ENCODE data around the gene CLSTN2.

Gene CLSTN2

DNA sequence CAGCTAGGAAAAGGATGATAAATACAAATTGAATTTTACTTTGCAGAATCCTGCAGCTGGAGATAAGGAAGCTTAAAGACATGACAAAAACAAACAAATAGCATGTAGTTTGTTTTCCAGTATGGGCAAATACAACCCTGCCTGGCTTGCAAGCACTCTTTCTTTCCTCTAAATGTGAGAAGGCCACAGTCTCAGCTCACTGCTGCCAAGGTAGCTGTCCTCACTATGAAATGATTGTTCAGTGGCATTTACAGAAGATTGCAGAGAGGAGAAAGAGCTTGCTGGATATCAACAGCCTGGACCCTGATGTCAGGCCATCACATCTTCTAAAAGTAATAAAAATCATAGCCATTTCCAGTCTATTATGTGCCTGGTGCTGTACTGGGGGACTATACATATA lies 262.0 kb downstream of the CLSTN2 start:
- DNase-seq = no peak

DNA sequence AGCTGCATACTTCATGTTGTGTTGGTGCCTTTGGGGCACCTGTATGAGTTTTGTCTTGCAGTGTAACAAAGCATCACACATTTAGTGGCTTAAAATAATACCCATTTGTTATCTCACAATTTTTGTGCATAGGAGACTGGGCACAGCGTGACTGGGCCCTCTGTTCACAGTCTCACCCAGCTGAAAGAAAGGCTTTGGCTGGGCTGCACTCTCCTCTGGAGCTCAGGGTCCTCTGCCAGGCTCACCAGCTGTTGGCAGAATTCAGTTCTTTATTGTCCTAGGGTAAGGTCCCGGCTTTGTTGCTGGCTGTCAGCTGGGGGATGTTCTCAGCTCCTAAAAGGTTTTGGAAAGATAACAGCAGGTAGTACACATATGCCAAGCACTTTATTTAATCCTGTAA lies 263.3 kb downstream of the CLSTN2 start:
- DNase-seq = no peak

DNA sequence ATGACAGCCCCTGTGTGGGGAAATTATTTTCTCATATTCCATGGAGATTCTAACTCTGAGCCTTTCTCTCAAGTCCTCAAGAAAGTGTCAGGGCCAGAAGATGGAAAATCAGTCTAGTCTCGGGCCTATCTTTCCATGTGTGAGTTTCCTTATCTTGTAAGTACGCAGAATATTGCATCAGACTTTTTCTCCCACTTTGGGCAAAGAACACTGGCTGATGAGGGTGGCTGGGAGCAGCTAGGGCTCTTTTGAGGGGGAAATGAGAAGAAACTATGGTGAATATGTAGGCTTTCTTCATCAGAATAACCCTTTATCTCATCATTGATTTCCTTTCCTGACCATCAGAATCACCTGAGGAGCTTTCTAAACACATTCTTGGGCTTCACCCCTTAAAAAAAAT lies 264.0 kb downstream of the CLSTN2 start:
- DNase-seq = no peak

DNA sequence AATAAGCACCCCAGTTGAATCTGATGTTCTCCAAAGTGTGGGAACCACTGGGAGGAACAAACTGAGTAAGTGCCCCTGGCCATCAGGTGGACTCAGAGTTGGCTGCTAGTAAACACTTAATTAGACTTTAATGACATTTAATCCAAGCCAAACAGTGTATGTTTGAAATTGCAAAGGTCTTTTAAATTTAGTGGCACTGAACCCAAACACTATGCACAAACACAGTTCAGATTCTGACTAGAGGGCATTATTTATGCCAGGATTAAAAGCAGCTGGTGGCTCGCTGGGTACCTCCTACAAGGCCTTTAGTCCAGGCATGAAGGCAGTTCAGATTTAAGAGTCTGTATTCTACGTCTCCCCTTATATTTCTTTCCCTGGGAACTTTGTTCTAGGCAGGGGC lies 264.8 kb downstream of the CLSTN2 start:
- no peak for DNase-seq

DNA sequence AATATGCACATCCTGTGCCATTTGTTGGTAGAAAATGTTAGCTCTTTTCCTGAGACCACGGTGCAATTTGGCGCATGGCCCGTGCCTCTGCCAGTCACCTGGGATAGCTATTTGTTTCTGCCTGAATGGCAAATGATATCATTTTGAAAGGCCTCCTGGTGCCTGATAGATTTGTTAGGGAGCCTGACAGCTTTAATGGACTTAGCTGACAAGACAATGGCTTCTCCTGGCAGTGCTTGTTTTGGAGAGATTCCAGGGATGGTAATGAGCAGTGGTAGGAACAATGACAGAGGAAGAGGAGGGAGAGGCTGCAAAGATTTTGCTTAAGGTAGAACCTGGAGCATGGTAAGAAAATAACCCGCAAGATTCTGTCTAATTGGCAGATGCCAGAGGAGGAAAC lies 268.5 kb downstream of the CLSTN2 start:
- DNase-seq = no peak

DNA sequence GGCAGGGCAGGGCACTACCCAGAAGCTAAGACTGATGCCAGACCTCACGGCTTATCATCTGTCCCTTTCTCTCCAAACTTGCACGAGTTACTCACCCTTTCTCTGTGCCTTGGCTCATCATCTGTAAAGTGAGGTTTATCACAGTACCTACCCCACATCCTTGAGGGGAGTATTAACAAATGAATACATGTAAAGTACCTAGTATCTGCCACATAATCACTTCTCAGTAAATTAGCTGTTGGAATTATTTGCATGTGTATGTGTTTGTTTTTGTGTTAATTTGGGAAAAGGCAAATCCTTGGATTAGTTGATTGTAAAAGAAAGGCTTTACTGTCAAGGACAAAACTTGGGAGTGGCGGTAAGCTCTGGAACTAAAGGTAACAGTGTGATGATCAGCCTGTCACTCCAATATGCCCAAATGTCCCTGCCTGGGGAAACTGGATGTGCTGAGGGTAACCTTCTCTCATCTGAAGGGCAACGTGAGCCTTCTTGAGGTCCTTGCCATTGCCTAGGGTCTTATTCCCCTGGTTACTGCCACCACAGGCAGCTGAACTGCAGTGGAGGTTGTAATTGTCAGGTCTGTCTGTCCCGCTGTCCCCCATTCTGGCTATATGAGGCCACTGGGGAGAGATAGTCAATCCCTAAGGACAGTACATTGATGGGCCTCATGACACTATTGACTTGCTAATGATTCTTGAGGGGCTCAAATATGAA lies 269.4 kb downstream of the CLSTN2 start:
- no peak for DNase-seq

DNA sequence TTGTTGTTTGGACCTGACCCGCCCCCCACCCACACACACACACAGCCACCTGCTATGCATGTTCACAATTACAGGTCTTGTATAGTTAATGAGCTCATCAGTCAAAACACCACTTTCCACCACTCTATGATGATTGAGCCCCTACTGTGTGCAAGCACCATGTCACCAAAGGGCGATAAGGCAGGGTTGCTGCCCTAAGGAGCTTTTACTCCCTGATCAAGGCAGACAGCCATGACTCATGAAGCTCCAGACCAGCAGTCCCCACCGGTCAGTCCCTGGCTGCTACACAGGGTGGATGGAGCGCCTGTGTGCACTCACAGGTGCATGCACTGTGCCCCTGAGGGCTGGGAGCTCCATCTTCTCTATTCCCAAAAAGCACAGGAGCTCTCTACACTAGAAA lies 270.6 kb downstream of the CLSTN2 start:
- DNase-seq = no peak

DNA sequence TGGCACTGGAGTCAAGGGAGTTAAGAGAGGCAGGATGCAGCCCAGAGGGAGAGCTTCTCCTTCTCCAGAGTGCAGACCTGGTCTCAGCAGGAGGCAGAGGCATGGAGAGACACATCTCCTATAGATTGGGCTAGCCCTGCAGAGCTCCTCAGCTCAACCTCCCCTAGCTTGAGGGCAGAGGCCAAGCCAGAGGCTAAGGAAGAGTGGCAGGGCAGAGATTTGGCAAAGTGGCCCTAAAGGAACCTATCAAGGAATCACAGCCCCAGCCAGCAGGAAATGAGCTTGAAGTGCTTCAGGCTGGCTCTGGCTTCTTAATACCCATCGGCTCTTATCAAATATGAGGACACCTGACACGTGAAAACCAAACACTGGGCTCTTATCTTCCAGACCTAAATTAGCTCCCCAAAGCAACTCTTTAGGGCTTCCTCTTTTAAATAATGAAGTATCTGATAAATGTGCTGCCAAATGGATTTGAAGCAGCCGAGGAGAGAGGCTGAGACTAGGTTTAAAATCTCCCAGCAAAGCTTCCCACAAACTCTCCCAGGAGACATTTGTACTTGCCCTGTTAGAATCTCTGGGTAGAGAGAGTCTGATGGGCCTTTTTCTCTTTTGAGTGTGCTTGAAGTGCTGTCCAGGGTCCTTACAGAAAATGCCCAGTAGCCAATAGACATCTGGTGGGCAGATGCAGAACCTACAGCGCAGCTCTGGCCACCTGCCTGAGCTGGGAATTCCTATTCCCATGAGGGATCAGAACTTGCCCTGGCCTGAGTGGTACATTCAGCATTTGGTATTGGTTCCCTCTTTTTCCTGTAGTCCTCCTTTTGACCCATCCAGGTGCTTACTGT lies 271.4 kb downstream of the CLSTN2 start:
- peak; percentile 72 for DNase-seq

DNA sequence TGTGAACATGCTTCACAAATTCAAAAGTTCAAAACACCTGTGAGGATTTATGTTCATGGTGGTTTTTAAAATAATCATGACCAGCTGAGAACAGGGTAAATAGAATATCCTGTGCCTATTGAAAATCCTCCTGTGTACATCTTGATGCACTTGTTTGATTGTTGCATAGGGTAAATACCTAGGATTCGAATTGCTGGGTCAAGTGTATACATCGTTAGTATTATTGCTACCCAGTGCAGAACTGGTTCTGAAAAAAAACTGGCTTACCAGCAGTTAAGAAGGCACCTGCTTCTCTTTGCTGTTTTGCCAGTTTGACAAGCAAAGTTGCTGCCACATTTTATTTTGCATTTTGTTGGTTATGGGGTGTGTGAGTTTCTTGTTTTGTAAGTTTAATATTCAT lies 272.6 kb downstream of the CLSTN2 start:
- DNase-seq = no peak

DNA sequence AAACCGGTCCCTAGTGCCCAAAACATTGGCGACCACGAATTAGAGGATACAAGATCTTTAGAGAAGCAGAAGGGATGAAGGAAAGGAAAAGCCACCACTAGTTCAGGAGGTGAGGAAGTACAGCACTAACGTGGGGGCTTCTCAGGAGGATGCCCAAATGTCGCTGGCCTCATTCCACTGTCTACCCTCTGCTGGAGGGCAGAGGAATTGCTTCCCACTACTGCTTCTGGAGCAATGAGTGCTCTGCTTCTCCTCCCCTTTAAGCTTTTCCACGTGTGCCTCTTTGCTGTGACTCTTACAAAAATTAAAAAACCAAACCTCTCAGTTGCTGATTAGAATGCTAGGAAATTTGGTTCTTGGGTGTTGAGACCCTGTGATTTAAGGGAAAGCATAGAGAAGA lies 281.3 kb downstream of the CLSTN2 start:
- DNase-seq = no peak

DNA sequence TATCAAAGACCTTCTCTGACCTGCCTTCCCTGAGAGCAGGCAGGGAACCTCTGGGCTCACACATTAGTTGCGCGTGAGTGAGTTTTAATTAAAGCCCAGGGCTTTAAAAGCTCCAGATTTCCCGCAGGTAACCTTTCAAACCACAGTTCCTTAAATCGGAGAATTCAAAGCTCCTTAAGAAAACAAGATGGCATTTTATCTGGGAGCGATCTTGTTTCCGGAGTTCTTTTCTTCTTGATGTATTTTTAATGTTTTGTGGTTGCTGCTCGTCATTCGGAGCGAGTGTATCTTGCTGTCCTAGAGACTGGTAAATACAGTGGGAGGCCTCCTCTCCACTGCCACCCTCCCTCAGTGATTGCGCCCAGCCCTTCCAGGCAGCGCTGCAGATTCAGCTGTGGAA lies 284.3 kb downstream of the CLSTN2 start:
- DNase-seq = no peak

DNA sequence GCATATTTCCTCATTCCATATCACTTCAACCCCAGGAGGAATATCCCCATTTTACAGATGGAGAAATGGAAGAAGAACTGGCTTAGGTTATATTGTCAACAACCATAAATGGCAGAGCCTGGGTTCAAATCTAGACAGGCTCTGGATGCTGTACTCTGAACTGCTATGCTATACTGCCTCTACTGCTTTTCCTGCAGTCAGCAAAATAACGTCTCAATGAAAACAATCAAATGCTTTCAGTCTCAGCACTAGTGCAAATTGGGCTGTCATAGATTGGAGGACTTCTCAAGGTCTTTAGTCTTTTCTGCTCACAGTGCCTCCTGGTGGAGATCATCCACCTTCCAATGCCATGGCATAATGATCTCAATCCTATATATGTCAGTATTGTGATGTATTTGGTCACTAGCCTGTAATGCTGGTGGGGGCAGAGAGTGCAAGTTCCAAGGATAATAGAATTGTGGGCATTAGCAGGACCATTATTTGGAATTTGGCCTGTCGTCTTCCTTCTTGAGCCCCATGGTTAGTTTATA lies 285.0 kb downstream of the CLSTN2 start:
- no peak for DNase-seq

DNA sequence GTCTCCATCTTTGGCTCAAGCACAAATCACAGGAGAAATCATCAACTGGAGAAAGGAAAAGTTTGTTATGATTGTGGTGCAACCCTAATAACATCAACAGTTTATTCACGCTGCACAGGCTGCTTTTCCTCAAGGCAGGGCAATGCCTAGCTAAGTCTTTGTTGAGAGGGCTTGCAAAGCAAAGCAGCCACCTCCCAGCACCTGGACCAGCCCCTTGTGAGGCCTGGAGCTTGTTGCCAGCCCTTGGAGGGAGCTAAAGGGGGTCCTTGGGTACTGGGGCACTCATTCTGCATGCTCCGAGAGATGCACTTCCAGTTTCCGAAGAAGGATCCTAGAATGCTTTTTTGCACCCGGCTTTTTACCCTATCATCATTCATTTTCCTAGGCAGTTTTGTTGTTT lies 288.2 kb downstream of the CLSTN2 start:
- DNase-seq = no peak

DNA sequence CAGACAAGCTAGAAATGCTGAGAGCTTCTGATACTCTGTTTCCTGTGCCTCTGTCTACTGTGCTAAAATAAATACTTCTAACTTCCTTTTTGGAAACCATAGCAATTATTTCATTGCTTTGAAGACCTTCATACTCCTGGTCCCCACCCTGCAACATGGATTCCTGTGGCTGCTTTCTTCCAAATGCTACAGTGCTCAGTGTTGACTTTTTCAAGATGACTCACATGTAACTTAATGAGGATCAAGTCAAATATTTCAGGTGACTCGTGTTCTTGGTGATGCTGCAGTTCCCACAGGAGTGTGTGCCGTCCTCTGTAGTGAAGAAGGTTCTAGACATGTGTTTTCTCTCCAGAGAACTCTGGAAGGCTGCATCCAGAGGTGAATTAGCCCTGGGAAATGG lies 288.6 kb downstream of the CLSTN2 start:
- DNase-seq = no peak

DNA sequence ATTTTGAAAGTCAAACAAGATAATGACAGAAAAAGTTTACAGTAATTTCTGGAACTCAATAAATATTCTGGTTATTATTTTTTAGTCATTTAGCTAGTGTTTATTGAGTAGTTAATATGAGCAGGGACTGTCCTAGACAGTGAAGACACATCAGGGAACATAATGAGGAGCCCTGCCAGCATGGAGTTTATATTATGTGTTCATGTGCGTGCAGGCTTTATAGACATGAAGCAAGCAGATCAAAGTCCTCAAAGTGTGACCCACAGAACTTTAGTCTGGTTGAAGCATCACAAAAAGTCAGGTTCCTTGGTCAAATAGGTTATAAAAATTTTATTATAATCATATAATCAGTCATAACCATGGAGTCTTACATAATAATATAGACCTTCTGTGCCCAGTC lies 289.3 kb downstream of the CLSTN2 start:
- DNase-seq = no peak

DNA sequence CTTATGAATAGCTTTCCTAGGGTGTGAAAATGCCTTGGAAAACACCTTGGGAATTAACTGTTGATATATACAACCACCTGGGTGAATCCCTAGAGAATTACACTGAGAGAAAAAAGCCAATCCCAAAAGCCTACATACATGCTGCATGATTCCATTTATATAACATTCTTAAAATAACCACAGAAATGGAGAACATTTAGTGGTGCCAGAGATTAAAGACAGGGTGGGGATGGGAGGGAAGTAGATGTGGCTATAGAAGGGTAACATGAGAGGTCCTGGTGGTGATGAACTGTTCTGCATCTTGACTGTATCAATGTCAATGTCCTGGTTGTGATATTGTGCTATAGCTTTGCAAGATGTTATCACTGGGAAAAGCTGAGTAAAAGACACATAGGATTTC lies 291.0 kb downstream of the CLSTN2 start:
- DNase-seq = no peak

DNA sequence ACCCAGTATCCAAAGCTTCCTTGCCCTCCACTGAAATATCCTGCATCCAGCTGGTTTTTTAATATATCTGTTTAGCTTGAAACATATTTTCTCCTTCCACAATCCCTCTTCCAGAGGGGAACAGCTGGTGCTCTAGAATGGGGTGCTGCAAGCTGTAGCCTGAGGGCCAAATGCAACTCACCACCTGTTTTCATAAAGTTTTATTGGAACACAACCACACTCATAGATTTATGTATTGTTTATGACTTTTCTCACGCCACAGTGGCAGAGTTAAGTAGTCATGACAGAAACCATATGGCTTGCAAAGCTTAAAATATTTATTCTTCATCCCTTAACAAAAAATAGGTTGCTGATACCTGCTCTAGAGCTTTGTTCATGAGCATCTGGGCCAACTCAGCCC lies 298.7 kb downstream of the CLSTN2 start:
- DNase-seq = no peak

DNA sequence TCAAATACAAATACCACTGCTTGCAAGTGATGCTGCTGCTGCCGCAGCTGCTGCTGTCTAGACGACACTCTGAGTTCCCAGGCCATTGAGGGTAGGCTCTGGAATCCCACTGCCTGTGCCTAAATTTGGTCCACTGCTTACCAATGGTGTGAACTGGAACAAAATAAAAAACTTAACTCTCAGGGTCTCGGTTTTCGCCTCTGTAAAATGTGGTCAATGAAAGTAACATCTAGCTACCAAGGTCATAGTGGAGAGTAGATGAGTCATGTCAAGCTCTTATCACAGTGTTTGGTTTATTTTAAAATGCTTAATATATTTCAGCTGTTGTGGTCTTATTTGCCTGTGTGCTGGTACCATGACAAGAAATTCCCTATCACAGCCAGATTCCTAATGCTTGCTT lies 299.3 kb downstream of the CLSTN2 start:
- DNase-seq = no peak

DNA sequence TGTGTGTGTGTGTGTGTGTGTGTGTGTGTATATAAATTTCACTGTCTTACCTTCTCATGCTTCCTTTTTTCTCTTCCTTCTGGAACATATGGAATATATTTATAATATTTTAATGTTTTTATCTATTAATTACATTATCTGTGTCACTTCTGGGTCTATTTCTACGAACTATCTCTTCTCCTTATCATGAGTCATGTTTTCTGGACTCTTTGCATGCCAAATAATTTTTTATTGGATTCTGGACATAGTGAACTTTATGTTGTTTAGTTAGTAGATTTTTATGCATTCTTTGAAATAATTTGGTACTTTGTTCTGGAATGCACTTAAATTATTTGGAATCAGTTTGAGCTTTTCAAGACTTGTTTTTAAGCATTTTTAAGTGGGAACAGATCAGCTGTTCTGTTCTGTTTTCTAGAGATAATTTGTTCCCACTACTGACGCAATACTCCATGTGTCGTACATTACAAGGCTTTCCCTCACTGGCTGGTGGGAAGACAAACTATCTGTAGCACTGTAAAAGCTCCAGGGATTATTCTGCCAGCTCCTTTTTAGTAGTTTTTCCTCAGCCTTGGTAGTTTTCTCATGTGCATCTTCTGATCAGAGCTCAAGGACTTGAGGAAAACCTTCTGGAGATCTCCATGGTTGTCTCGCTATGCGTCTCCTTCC lies 302.0 kb downstream of the CLSTN2 start:
- no peak for DNase-seq

DNA sequence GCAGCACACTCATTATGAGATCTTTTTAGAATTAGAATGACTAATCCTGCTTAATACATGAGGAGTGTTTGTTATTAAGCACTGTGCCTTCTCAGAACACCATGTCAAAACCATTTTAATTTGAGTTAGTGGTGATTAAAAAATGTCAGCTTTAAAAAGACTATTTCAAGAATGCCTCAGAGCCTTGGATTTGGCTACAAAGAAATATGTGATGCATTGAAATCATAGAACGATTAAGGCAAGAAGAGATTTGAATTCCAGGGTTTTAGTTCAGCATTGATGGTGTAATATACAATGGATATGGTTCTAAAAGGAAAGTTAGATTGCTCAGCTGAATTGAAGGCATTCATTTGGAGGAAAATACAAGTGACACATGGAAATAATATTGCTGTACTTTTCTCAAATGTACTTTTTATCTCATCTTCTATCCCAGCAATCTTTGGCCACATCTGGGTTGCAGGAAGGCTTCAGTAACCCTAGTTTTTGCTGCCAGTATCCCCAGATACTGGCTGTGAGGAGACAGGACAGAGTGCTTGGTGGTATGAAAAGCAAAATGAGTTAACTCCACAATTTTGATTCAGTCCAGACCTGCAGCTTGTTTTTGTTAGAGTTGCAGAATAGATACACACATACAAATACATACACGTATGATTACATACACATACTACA lies 303.8 kb downstream of the CLSTN2 start:
- DNase-seq = no peak

DNA sequence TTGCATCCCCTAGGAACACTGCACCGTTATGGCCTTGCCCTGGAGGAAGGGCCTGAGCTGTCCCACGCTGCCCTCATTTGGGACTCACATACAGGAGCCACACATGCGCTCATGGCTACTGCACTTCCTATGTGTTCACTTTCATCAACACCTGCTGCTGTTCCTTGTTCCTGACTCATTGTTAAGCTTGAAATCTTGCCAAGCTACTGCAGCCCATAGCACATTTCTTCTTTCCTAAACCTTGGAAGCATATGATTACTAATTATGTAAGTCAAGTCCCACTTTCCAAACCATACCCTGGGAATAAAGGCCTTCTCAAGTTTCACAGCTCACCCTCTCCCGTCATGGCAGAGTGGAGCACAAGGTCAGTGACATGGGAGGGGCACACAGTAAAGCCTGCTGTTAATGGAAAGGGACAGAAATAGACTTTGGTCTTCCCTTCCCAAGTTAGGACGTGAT lies 307.9 kb downstream of the CLSTN2 start:
- peak; percentile 48 for DNase-seq

DNA sequence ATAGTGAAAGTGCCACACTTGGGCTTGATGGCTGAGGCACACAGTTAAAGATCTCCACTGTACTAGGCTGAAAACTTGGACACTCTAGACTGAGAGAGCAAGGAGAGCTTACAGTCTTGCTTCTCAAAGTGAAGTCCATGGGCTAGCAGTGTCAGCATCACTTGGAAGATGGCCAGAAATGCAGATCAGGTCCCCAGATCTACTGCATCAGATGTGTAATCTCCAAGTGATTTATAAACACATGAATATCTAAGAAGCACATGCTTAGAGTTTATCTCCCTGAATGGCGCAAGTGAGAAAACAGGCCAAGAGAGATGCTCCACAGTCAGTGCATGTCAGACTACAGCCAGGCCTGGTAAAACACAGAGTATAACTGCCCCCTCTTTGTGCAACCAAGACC lies 308.6 kb downstream of the CLSTN2 start:
- no peak for DNase-seq

DNA sequence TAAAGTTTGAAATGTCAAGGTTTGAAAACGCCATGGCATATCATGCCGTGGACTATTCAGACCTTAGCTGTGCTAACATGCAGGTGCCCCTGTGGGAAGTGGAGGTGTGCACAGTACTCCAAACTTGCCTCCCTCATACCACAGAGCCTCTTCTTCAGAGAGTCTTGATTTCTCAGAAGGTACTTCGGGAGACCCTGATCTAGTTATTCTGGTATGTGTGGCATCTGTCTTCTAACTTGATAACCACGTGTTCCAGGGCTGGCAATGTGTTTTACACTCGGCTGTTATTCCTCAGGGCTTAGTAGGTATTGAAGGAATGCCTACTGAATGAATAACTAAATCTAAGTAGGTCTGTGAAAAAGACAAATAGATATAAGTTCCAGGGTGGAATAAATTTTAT lies 309.9 kb downstream of the CLSTN2 start:
- no peak for DNase-seq
